ENCODE results near the gene POLE. TPM values are rescaled to one million over a fixed set of nuclear protein-coding genes. Genes with fewer than 3 reads are reported as not detected.

The POLE gene
- total and polyA plus RNA-seq, 2 of the 4 experiments (the other 2 are of a cell fraction) = 17.2 to 20.7 TPM

GRCh38 chr12:132629330-132629729 is 57.8 kb downstream of the POLE start:
- no peaks in the 10 kb centered on the region for H3K9me1 ChIP-seq (ENCODE audit: insufficient read depth, low read length)
- no peak overlapping the region for H3K27ac ChIP-seq (ENCODE audit: insufficient read depth, low read length)
- H3K9ac ChIP-seq (ENCODE audit: low read depth, low read length) = no peak overlapping the region
- H3K79me1 ChIP-seq (ENCODE audit: low read depth in 1 of 2, low read length in 2 of 2) = no peaks in the 10 kb centered on the region; a peak in 1 of 4 replicates
- H4K91ac ChIP-seq (ENCODE audit: insufficient read depth, low read depth, low read length) = no peak overlapping the region
- H3K9me3 ChIP-seq (ENCODE audit: control insufficient read depth, insufficient read depth, low read length) = no peaks in the 10 kb centered on the region
- H3K36me3 ChIP-seq (ENCODE audit: control insufficient read depth, insufficient read depth, low read length) = peaks cover 35% of the 10 kb centered on the region
- ATAC-seq (ENCODE audit: low read depth) (no peak), DNase-seq (no peak)
- no peak overlapping the region for H3K4me2 ChIP-seq (ENCODE audit: low read depth, low read length)
- H4K20me1 ChIP-seq (ENCODE audit: insufficient read depth, low read length) = no peaks in the 10 kb centered on the region; the same call in 1 of the 2 replicates
- H3K4me1 ChIP-seq (ENCODE audit: control insufficient read depth, insufficient read depth, low read length) = no peaks in the 10 kb centered on the region
- no peaks in the 10 kb centered on the region for H3K27me3 ChIP-seq (ENCODE audit: control insufficient read depth, insufficient read depth, low read length)
- intact Hi-C loops (cut with micrococcal nuclease) = no loop called here
- no peak overlapping the region for H3K18ac ChIP-seq (ENCODE audit: low read depth, low read length)
- no peak overlapping the region for H3K56ac ChIP-seq (ENCODE audit: extremely low read depth, insufficient read depth, low read length)
- dilution Hi-C loops (cut with HindIII; ENCODE audit: low sequenced_read_pairs, unreplicated experiment) = no loop called here
- no peak overlapping the region for H3K4ac ChIP-seq (ENCODE audit: low read depth, low read length)
- no peak overlapping the region for H2BK20ac ChIP-seq (ENCODE audit: low read depth, low read length)
- no peak overlapping the region for H2AK5ac ChIP-seq (ENCODE audit: low read depth, low read length)
- ChIA-PET CTCF (no interaction called here), POLR2A (ENCODE audit: unreplicated experiment) (no interaction called here)
- no peak for TF ChIP-seq CTCF (conservative IDR thresholded peaks at IDR 0.05; ENCODE audit: low read depth, low read length)
- TF ChIP-seq RAD21 (IDR thresholded peaks at IDR 0.05; ENCODE audit: low read length) = no peak
- no peak for TF ChIP-seq NFE2L2 (IDR thresholded peaks at IDR 0.05; ENCODE audit: low read depth, low read length)
- TF ChIP-seq CHD1 (IDR thresholded peaks at IDR 0.05; ENCODE audit: low read depth, low read length) = no peak
- TF ChIP-seq USF2 (IDR thresholded peaks at IDR 0.05; ENCODE audit: low read depth, low read length) = no peak
- TF ChIP-seq SMC3 (IDR thresholded peaks at IDR 0.05; ENCODE audit: low read depth, low read length) = no peak
- TF ChIP-seq BHLHE40 (IDR thresholded peaks at IDR 0.05; ENCODE audit: low read depth, low read length) = no peak
- no peak overlapping the region for H3K4me3 ChIP-seq (ENCODE audit: insufficient read depth, low read depth, low read length)
- no peak overlapping the region for H2AFZ ChIP-seq (replicated peaks; ENCODE audit: low read length, poor library complexity)
- H2AK9ac ChIP-seq (replicated peaks; ENCODE audit: low read depth, low read length, poor library complexity) = no peak overlapping the region
- in situ Hi-C loops (cut with MboI; ENCODE audit: low sequenced_read_pairs) = no loop called here
- no peak overlapping the region for H2BK15ac ChIP-seq (ENCODE audit: low read depth, low read length)
- H3K23ac ChIP-seq (ENCODE audit: low read depth, low read length) = no peak overlapping the region
- H4K8ac ChIP-seq (ENCODE audit: low read depth in 2 of 2, low read length in 2 of 2) = no peak overlapping the region
- no TSS peak for BruUV-seq (replicated peaks)
- no peak overlapping the region for H4K5ac ChIP-seq (ENCODE audit: low read depth, low read length)
- 92% methylated on average over 2 of the region's 6 CpGs; no CpG with 5 or more reads in 1 of the 2 experiments for WGBS, 2 experiments (ENCODE audit: extremely low coverage in 2 of 2, insufficient read length in 1 of 2)
- no peak overlapping the region for H2BK120ac ChIP-seq (ENCODE audit: low read depth, low read length)
- no peak overlapping the region for H2BK5ac ChIP-seq (ENCODE audit: low read depth, low read length, poor library complexity, severe bottlenecking)
- no peak overlapping the region for H3K14ac ChIP-seq (replicated peaks; ENCODE audit: low read depth, low read length)

All from IMR-90 (cell line).